HCT116 (cell line): ENCODE measurements around the gene F11.

Source experiments
- CTCF ChIP-seq, 3 experiments: fragments of 200-600 bp in 1 of 3; sonication (generic) in 1 of 3; IDR thresholded peaks in 2 of 3; conservative IDR thresholded peaks in 1 of 3; 2 replicates each; pipeline ENCODE4 v1.5.1; 2012 to 2017; ENCODE audit warnings: low read depth in 2 of 3, low read length in 2 of 3, antibody characterized with exemption in 1 of 3, borderline replicate concordance in 1 of 3, control low read depth in 1 of 3, mild to moderate bottlenecking in 1 of 3, mixed read lengths in 1 of 3, mixed run types in 1 of 3, moderate library complexity in 1 of 3; ENCODE audit not compliant: insufficient read depth in 1 of 3
- EZH2 ChIP-seq: fragments of 200-600 bp; sonication (generic); IDR thresholded peaks from 2 replicates; pipeline ENCODE4 v1.6.1; 2017; ENCODE audit warnings: antibody characterized with exemption, mixed run types
- REST ChIP-seq: IDR thresholded peaks from 2 replicates; pipeline ENCODE4 v1.6.1; 2012; ENCODE audit warnings: low read depth
- SIN3A ChIP-seq: IDR thresholded peaks from 2 replicates; pipeline ENCODE4 v1.6.1; 2012; ENCODE audit warnings: low read depth

GRCh38 chr4:186297013-186297645, 31.1 kb downstream of the F11 start:
- TF ChIP-seq REST (no peak), EZH2 (no peak), CTCF (IDR thresholded peaks at IDR 0.05 in 2 of 3, conservative IDR thresholded peaks at IDR 0.05 in 1 of 3; ENCODE audit: borderline replicate concordance in 1 of 3, insufficient read depth in 1 of 3, low read depth in 2 of 3, low read length in 2 of 3) (peak; percentile 53 to 78 (median 64); a peak in 5 of 6 replicates), SIN3A (no peak)
